ENCODE measurements around the gene SRCAP.

SRCAP gene

GRCh38 chr16:30740364-30741251 lies 41.6 kb downstream of the SRCAP start:
- H3K27ac ChIP-seq (ENCODE audit: extremely low read depth, low read depth, low read length): no peak overlapping the region
- ChIA-PET CTCF (interaction anchor here (0.5 to 0.7 kb wide), 6 partner anchors 20 to 197 kb away, joined by 3 to 4 read pairs (median 3); no protein-coding TSS in a partner anchor), POLR2A (interaction anchor here (1.0 to 1.5 kb wide), 9 partner anchors 8 to 82 kb away, joined by 3 to 6 read pairs (median 4); partner anchors contain the start of genes PHKG2 and SRCAP)
- peak; percentile 47 for TF ChIP-seq SP3 (tag by site-specific recombination; IDR thresholded peaks at IDR 0.05)
- TF ChIP-seq ZNF837 (tag by site-specific recombination; IDR thresholded peaks at IDR 0.05): no peak
- TF ChIP-seq IKZF3 (tag by site-specific recombination; IDR thresholded peaks at IDR 0.05): peak; percentile 58; the same call in 1 of the 2 replicates
- peak; percentile 54 for TF ChIP-seq ZBTB17 (tag by site-specific recombination; IDR thresholded peaks at IDR 0.05)
- no peak for TF ChIP-seq KLF8 (tag by site-specific recombination; IDR thresholded peaks at IDR 0.05)
- TF ChIP-seq KLF1 (tag by site-specific recombination; IDR thresholded peaks at IDR 0.05): peak; percentile 93
- peak; percentile 53 for TF ChIP-seq ATF2 (tag by site-specific recombination; IDR thresholded peaks at IDR 0.05; ENCODE audit: low read depth)
- no peak for TF ChIP-seq ZNF335 (tag by site-specific recombination; conservative IDR thresholded peaks at IDR 0.05)
- peak; percentile 21; the same call in 1 of the 2 replicates for TF ChIP-seq INSM2 (tag by site-specific recombination; IDR thresholded peaks at IDR 0.05)
- TF ChIP-seq ZBTB20 (tag by site-specific recombination; IDR thresholded peaks at IDR 0.05): no peak
- peak; percentile 89 for TF ChIP-seq PRDM10 (tag by site-specific recombination; IDR thresholded peaks at IDR 0.05)
- no peak for TF ChIP-seq ZSCAN23 (tag by site-specific recombination; IDR thresholded peaks at IDR 0.05)
- no peak for TF ChIP-seq ZNF311 (tag by site-specific recombination; IDR thresholded peaks at IDR 0.05; ENCODE audit: borderline replicate concordance)
- no peak for TF ChIP-seq ZBTB21 (tag by site-specific recombination; IDR thresholded peaks at IDR 0.05)
- 0 out of 2 replicates have a peak, but pooled peaks have one; percentile 26 for TF ChIP-seq ZBTB48 (tag by site-specific recombination; IDR thresholded peaks at IDR 0.05)
- TF ChIP-seq ZNF654 (tag by site-specific recombination; IDR thresholded peaks at IDR 0.05; ENCODE audit: low read depth): no peak
- no peak for TF ChIP-seq ZNF280D (tag by site-specific recombination; IDR thresholded peaks at IDR 0.05)
- TF ChIP-seq ZNF404 (tag by site-specific recombination; IDR thresholded peaks at IDR 0.05): no peak
- TF ChIP-seq WT1 (tag by site-specific recombination; IDR thresholded peaks at IDR 0.05): peak; percentile 38; the same call in 1 of the 2 replicates
- no peak for TF ChIP-seq ZNF48 (tag by site-specific recombination; IDR thresholded peaks at IDR 0.05)
- TF ChIP-seq GLI2 (tag by site-specific recombination; IDR thresholded peaks at IDR 0.05; ENCODE audit: borderline replicate concordance, low read depth): no peak
- TF ChIP-seq ZFP37 (tag by site-specific recombination; IDR thresholded peaks at IDR 0.05): no peak
- no peak; the same call in 1 of the 2 replicates for TF ChIP-seq ZXDB (tag by site-specific recombination; IDR thresholded peaks at IDR 0.05)
- TF ChIP-seq ZSCAN30 (tag by site-specific recombination; IDR thresholded peaks at IDR 0.05): no peak
- peak; percentile 84 for TF ChIP-seq SCRT2 (tag by site-specific recombination; IDR thresholded peaks at IDR 0.05)

More at GRCh38 chr16:30740364-30741251, 41.6 kb downstream of the SRCAP start:
- Histone ChIP-seq H3K36me3 (ENCODE audit: control insufficient read depth in 2 of 2, insufficient read depth in 1 of 2, low read length in 2 of 2) (peaks cover 37 to 93% of the 10 kb centered on the region in 2 experiments), H3K4me1 (ENCODE audit: control insufficient read depth, insufficient read depth, low read length) (no peaks in the 10 kb centered on the region), H3K4me3 (ENCODE audit: low read depth, low read length) (no peak overlapping the region), H3K9me3 (ENCODE audit: control insufficient read depth, insufficient read depth, low read depth, low read length) (no peaks in the 10 kb centered on the region)

Measured in HEK293 (cell line).